GM12878 (cell line): ENCODE data around the gene MYOCD. TPM values are rescaled to one million over a fixed set of nuclear protein-coding genes. Genes with fewer than 3 reads are reported as not detected.

Experiments
- BACH1 ChIP-seq: fragments of 450-650 bp; IDR thresholded peaks from 2 replicates; pipeline ENCODE4 v1.6.1; 2017; ENCODE audit warnings: mild to moderate bottlenecking, borderline replicate concordance
- BHLHE40 ChIP-seq, 2 experiments: fragments of 450-650 bp in 1 of 2; IDR thresholded peaks; 2 replicates each; pipeline ENCODE4 v1.6.1; 2011 to 2017; ENCODE audit warnings: low read depth in 2 of 2, borderline replicate concordance in 1 of 2, improper control_type of control experiment in 1 of 2, low read length in 1 of 2, mild to moderate bottlenecking in 1 of 2
- BMI1 ChIP-seq: fragments of 450-650 bp; IDR thresholded peaks from 2 replicates; pipeline ENCODE4 v1.6.1; 2016; ENCODE audit warnings: mild to moderate bottlenecking, moderate library complexity, borderline replicate concordance
- CHD4 ChIP-seq: fragments of 200-600 bp; sonication (generic); IDR thresholded peaks from 2 replicates; pipeline ENCODE4 v1.6.1; 2016; ENCODE audit warnings: mild to moderate bottlenecking
- EP300 ChIP-seq, 2 experiments: fragments of 150-350 bp in 1 of 2; IDR thresholded peaks; 2 replicates each; pipeline ENCODE4 v1.6.1; 2011 to 2012; ENCODE audit warnings: low read depth in 2 of 2, low read length in 2 of 2, borderline replicate concordance in 1 of 2, improper control_type of control experiment in 1 of 2, inconsistent platforms in 1 of 2; ENCODE audit not compliant: control insufficient read depth in 1 of 2
- FOXK2 ChIP-seq: fragments of 450-650 bp; IDR thresholded peaks from 2 replicates; pipeline ENCODE4 v1.6.1; 2017; ENCODE audit warnings: mild to moderate bottlenecking, moderate library complexity
- HDAC2 ChIP-seq: fragments of 200-600 bp; sonication (generic); IDR thresholded peaks from 2 replicates; pipeline ENCODE4 v1.6.1; 2017
- IKZF2 ChIP-seq, 2 experiments: fragments of 450-650 bp; IDR thresholded peaks; 2 replicates each; pipeline ENCODE4 v1.6.1; 2017; ENCODE audit warnings: mild to moderate bottlenecking in 2 of 2, moderate library complexity in 2 of 2
- KDM1A ChIP-seq: fragments of 200-600 bp; sonication (generic); IDR thresholded peaks from 2 replicates; pipeline ENCODE4 v1.6.1; 2016; ENCODE audit warnings: borderline replicate concordance
- NFXL1 ChIP-seq: fragments of 450-650 bp; IDR thresholded peaks from 2 replicates; pipeline ENCODE4 v1.6.1; 2017; ENCODE audit warnings: antibody characterized with exemption, mild to moderate bottlenecking, borderline replicate concordance
- SP1 ChIP-seq: IDR thresholded peaks from one replicate; pipeline ENCODE4 v1.6.1; 2011; ENCODE audit warnings: low read depth, low read length
- SREBF1 ChIP-seq: IDR thresholded peaks from 2 replicates; pipeline ENCODE4 v1.6.1; 2012; ENCODE audit warnings: mild to moderate bottlenecking, low read length
- SUZ12 ChIP-seq: fragments of 200-600 bp; sonication (generic); IDR thresholded peaks from one replicate; pipeline ENCODE4 v1.6.1; 2018; ENCODE audit warnings: antibody characterized with exemption, mild to moderate bottlenecking; ENCODE audit not compliant: unreplicated experiment
- TBL1XR1 ChIP-seq: IDR thresholded peaks from 2 replicates; pipeline ENCODE4 v1.6.1; 2012; ENCODE audit warnings: low read depth, low read length, improper control_type of control experiment
- ZNF207 ChIP-seq: fragments of 450-650 bp; IDR thresholded peaks from 2 replicates; pipeline ENCODE4 v1.6.1; 2014; ENCODE audit warnings: antibody characterized with exemption, mild to moderate bottlenecking, borderline replicate concordance
- ZNF384 ChIP-seq: IDR thresholded peaks from 2 replicates; pipeline ENCODE4 v1.6.1; 2012; ENCODE audit warnings: low read depth, mild to moderate bottlenecking, low read length, improper control_type of control experiment, borderline replicate concordance
- ZSCAN29 ChIP-seq: fragments of 450-650 bp; IDR thresholded peaks from 2 replicates; pipeline ENCODE4 v1.6.1; 2017; ENCODE audit warnings: mild to moderate bottlenecking, moderate library complexity
- polyA plus RNA-seq, 11 experiments: library from polyadenylated mRNA; depleted of rRNA in 4 of 11; unstranded in 6 of 11; stranded (reverse) in 5 of 11; fragments of >200 nt; fragmentation: Nextera tagmentation in 4 of 11; fragmentation: Illumina TruSeq in 1 of 11; extraction: Ambion mirVana in 4 of 11; extraction: Trizol in 1 of 11; gene quantifications; 1 replicate in 1 of 11; 2 replicates in 10 of 11; pipeline versions ENCODE4 v1.2.1 to v1.2.3, GENCODE V29; 2011 to 2016; ENCODE audit warnings: inconsistent platforms in 2 of 11, missing spikeins in 2 of 11, low read depth in 1 of 11
- total RNA-seq, 4 experiments: library from RNA; depleted of rRNA in 3 of 4; stranded (reverse); fragments of >200 nt in 3 of 4; fragmentation: Illumina TruSeq in 1 of 4; extraction: Trizol in 1 of 4; gene quantifications; 2 replicates each; pipeline versions ENCODE4 v1.2.1 to v1.2.3, GENCODE V29; 2013 to 2021
- TF ChIP-seq, protein P1 (sequence below): fragments of 450-650 bp; formaldehyde crosslinking; IDR thresholded peaks from 2 replicates; pipeline ENCODE4 v1.5.0; 2022; ENCODE audit warnings: mild to moderate bottlenecking, missing genetic modification characterization
- TF ChIP-seq, protein P2 (sequence below), 3 experiments: IDR thresholded peaks in 2 of 3; conservative IDR thresholded peaks in 1 of 3; 2 replicates each; pipeline ENCODE4 v1.5.1; 2011; ENCODE audit warnings: low read depth in 3 of 3, low read length in 3 of 3, mild to moderate bottlenecking in 3 of 3, control low read depth in 2 of 3, moderate library complexity in 2 of 3, inconsistent platforms in 1 of 3, mixed read lengths in 1 of 3; ENCODE audit not compliant: control insufficient read depth in 2 of 3, insufficient read depth in 1 of 3; ENCODE audit errors: extremely low read depth in 1 of 3
- TF ChIP-seq, protein P3 (sequence below): fragments of 450-650 bp; conservative IDR thresholded peaks from 2 replicates; pipeline ENCODE4 v1.6.1; 2017; ENCODE audit warnings: mild to moderate bottlenecking, moderate library complexity
- TF ChIP-seq, protein P4 (sequence below): fragments of 450-650 bp; IDR thresholded peaks from 2 replicates; pipeline ENCODE4 v1.6.1; 2016; ENCODE audit warnings: mild to moderate bottlenecking

Gene MYOCD
- total and polyA plus RNA-seq, 10 of the 15 experiments (the other 5 are each of a cell fraction or from before 2014, with no cell fraction given), result not detected

DNA sequence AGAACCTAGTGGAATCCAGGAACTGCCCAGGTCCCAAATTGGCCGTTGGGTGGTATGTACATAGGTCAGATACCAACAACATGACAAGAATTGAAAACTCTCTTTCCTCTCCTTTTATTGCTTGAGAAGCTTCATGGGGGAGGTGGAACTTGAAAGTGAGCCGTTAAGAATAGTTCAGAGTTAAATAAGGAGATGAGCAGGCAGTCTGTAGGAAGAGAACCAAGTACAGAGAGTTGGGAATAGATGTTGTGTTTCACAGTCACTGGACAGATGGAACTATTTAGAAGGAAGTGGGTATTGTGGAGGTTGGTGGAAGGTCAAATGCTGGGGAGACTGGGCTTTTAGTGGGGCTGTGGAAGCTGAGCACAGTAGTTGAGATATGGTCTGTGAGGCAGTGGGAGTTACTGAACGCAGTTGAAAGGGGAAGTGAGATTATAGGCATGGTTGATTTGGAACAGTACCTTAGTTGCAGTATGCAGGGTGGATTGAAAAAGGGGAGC, 150.0 kb downstream of the MYOCD start (continued):
- peak; percentile 45 for TF ChIP-seq SP1
- TF ChIP-seq EP300 (IDR thresholded peaks at IDR 0.05; ENCODE audit: borderline replicate concordance in 1 of 2, control insufficient read depth in 1 of 2, low read depth in 2 of 2, low read length in 2 of 2), result peak in 1 of 2 experiments; percentile 93; a peak in 2 of 4 replicates
- TF ChIP-seq SUZ12, result no peak
- TF ChIP-seq FOXK2, result no peak
- no peak for TF ChIP-seq KDM1A
- TF ChIP-seq TBL1XR1, result 0 out of 2 replicates have a peak, but pooled peaks have one; percentile 13
- TF ChIP-seq, protein P1, sequence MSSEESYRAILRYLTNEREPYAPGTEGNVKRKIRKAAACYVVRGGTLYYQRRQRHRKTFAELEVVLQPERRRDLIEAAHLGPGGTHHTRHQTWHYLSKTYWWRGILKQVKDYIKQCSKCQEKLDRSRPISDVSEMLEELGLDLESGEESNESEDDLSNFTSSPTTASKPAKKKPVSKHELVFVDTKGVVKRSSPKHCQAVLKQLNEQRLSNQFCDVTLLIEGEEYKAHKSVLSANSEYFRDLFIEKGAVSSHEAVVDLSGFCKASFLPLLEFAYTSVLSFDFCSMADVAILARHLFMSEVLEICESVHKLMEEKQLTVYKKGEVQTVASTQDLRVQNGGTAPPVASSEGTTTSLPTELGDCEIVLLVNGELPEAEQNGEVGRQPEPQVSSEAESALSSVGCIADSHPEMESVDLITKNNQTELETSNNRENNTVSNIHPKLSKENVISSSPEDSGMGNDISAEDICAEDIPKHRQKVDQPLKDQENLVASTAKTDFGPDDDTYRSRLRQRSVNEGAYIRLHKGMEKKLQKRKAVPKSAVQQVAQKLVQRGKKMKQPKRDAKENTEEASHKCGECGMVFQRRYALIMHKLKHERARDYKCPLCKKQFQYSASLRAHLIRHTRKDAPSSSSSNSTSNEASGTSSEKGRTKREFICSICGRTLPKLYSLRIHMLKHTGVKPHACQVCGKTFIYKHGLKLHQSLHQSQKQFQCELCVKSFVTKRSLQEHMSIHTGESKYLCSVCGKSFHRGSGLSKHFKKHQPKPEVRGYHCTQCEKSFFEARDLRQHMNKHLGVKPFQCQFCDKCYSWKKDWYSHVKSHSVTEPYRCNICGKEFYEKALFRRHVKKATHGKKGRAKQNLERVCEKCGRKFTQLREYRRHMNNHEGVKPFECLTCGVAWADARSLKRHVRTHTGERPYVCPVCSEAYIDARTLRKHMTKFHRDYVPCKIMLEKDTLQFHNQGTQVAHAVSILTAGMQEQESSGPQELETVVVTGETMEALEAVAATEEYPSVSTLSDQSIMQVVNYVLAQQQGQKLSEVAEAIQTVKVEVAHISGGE (CRISPR knock-in tag), result no peak
- TF ChIP-seq ZSCAN29, result no peak
- TF ChIP-seq CHD4, result no peak
- no peak; a peak in 1 of 4 replicates for TF ChIP-seq BHLHE40 (IDR thresholded peaks at IDR 0.05; ENCODE audit: borderline replicate concordance in 1 of 2, low read depth in 2 of 2, low read length in 1 of 2)
- no peak for TF ChIP-seq BMI1
- no peak for TF ChIP-seq NFXL1
- TF ChIP-seq IKZF2 (IDR thresholded peaks at IDR 0.05), result peak; percentile 89 to 93
- TF ChIP-seq HDAC2, result no peak
- TF ChIP-seq, protein P2, sequence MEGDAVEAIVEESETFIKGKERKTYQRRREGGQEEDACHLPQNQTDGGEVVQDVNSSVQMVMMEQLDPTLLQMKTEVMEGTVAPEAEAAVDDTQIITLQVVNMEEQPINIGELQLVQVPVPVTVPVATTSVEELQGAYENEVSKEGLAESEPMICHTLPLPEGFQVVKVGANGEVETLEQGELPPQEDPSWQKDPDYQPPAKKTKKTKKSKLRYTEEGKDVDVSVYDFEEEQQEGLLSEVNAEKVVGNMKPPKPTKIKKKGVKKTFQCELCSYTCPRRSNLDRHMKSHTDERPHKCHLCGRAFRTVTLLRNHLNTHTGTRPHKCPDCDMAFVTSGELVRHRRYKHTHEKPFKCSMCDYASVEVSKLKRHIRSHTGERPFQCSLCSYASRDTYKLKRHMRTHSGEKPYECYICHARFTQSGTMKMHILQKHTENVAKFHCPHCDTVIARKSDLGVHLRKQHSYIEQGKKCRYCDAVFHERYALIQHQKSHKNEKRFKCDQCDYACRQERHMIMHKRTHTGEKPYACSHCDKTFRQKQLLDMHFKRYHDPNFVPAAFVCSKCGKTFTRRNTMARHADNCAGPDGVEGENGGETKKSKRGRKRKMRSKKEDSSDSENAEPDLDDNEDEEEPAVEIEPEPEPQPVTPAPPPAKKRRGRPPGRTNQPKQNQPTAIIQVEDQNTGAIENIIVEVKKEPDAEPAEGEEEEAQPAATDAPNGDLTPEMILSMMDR (IDR thresholded peaks at IDR 0.05 in 2 of 3, conservative IDR thresholded peaks at IDR 0.05 in 1 of 3; ENCODE audit: control insufficient read depth in 2 of 3, extremely low read depth in 1 of 3, insufficient read depth in 1 of 3, low read depth in 3 of 3, low read length in 3 of 3), result no peak
- TF ChIP-seq ZNF207, result no peak
- TF ChIP-seq, protein P3, sequence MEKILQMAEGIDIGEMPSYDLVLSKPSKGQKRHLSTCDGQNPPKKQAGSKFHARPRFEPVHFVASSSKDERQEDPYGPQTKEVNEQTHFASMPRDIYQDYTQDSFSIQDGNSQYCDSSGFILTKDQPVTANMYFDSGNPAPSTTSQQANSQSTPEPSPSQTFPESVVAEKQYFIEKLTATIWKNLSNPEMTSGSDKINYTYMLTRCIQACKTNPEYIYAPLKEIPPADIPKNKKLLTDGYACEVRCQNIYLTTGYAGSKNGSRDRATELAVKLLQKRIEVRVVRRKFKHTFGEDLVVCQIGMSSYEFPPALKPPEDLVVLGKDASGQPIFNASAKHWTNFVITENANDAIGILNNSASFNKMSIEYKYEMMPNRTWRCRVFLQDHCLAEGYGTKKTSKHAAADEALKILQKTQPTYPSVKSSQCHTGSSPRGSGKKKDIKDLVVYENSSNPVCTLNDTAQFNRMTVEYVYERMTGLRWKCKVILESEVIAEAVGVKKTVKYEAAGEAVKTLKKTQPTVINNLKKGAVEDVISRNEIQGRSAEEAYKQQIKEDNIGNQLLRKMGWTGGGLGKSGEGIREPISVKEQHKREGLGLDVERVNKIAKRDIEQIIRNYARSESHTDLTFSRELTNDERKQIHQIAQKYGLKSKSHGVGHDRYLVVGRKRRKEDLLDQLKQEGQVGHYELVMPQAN, result no peak
- TF ChIP-seq, protein P4, sequence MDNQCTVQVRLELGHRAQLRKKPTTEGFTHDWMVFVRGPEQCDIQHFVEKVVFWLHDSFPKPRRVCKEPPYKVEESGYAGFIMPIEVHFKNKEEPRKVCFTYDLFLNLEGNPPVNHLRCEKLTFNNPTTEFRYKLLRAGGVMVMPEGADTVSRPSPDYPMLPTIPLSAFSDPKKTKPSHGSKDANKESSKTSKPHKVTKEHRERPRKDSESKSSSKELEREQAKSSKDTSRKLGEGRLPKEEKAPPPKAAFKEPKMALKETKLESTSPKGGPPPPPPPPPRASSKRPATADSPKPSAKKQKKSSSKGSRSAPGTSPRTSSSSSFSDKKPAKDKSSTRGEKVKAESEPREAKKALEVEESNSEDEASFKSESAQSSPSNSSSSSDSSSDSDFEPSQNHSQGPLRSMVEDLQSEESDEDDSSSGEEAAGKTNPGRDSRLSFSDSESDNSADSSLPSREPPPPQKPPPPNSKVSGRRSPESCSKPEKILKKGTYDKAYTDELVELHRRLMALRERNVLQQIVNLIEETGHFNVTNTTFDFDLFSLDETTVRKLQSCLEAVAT, result peak; percentile 60
- TF ChIP-seq BACH1, result 0 out of 2 replicates have a peak, but pooled peaks have one; percentile 28
- TF ChIP-seq SREBF1, result no peak
- no peak for TF ChIP-seq ZNF384
